ENCODE measurements around the gene HOXB2. TPM values are rescaled to one million over a fixed set of nuclear protein-coding genes. Genes with fewer than 3 reads are reported as not detected.
A peak's percentile ranks its signal among the peaks of the same experiment; 100 is the strongest.

HOXB2 gene
- total RNA-seq, 1 donor from 2014 or later: 46.6 TPM

DNA sequence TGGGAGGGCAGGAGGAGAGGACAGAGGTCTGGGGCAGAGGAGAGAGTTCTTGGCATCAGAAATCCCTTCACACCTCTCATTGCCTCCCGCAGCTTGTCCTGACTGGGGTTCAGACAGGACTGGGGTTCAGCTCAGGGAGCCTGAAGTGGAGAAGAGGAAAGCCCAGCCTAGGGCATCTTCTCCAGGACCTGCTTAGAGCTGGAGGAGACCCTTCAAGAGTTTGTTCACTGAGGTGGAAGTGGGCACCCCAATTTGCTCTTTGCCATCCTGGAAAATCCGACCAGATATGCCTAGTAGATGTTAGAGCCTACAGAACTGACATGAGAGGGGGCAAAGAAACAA lies 43.1 kb upstream of the HOXB2 start:
- no peak for DNase-seq (ENCODE audit: low spot score in 2 of 2, unreplicated experiment in 2 of 2)
- Mint-ChIP-seq H3K9me3 (no peaks in the 10 kb centered on the region), H3K4me3 (peak overlapping the region; percentile 90), H3K36me3 (peaks cover 48% of the 10 kb centered on the region), H3K4me1 (peaks cover 61% of the 10 kb centered on the region), H3K27ac (peak overlapping the region; percentile 100), H3K27me3 (ENCODE audit: low read depth) (no peaks in the 10 kb centered on the region)
- TF ChIP-seq, protein P1, sequence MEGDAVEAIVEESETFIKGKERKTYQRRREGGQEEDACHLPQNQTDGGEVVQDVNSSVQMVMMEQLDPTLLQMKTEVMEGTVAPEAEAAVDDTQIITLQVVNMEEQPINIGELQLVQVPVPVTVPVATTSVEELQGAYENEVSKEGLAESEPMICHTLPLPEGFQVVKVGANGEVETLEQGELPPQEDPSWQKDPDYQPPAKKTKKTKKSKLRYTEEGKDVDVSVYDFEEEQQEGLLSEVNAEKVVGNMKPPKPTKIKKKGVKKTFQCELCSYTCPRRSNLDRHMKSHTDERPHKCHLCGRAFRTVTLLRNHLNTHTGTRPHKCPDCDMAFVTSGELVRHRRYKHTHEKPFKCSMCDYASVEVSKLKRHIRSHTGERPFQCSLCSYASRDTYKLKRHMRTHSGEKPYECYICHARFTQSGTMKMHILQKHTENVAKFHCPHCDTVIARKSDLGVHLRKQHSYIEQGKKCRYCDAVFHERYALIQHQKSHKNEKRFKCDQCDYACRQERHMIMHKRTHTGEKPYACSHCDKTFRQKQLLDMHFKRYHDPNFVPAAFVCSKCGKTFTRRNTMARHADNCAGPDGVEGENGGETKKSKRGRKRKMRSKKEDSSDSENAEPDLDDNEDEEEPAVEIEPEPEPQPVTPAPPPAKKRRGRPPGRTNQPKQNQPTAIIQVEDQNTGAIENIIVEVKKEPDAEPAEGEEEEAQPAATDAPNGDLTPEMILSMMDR (IDR thresholded peaks at IDR 0.05; ENCODE audit: unreplicated experiment): no peak

DNA sequence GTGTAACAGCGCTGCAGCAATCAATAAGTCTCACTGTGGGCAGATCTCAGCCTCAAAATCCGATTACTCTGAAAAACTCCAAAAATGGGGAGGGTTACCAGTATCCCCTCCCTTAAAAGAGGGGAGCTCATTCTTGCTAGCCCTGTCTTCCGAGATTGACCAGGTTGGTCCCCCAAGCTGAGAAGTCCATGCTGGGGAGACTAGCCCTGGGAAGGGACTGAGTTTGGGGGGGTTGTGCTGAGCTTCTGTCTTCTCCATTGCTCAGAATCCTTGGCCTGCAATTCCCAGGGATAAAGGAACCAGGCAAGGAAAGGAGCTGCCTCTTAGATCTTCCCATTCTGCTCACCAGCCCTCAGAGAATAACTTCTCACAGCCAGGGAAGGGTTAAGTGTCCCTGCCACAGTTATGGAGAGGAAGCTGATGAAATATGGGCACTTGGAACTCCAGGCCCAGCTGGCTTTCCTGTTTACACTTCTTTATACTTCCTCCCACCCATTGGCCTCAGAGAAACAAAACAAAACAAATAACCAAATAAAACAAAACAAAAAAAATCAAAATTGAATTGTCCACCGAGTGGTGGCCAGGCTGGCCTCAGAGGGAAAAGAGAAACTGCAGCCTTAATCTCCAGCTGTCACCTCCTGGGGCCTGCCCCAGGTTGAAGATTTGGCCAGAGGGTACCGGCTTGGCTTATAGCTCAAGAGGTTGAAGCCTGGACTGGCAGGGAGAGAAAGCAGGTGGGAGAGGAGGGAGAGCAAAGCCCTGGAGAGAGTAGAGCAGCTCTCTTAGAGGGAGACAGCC lies 42.6 kb upstream of the HOXB2 start:
- no peaks in the 10 kb centered on the region for H3K27me3 Mint-ChIP-seq (ENCODE audit: low read depth)
- H3K36me3 Mint-ChIP-seq: peaks cover 50% of the 10 kb centered on the region
- peak overlapping the region; percentile 90 for H3K4me3 Mint-ChIP-seq

GRCh38 chr17:48586355-48587258 lies 41.7 kb upstream of the HOXB2 start:
- peak overlapping the region; percentile 90 for H3K4me3 Mint-ChIP-seq
- TF ChIP-seq, protein P1 (IDR thresholded peaks at IDR 0.05; ENCODE audit: unreplicated experiment): no peak
- no peaks in the 10 kb centered on the region for H3K9me3 Mint-ChIP-seq
- no peaks in the 10 kb centered on the region for H3K27me3 Mint-ChIP-seq (ENCODE audit: low read depth)
- H3K27ac Mint-ChIP-seq: peak overlapping the region; percentile 100
- H3K4me1 Mint-ChIP-seq: peaks cover 68% of the 10 kb centered on the region
- peaks cover 51% of the 10 kb centered on the region for H3K36me3 Mint-ChIP-seq
- DNase-seq (ENCODE audit: low spot score in 2 of 2, unreplicated experiment in 2 of 2): no peak

More for the DNA sequence above, 42.6 kb upstream of the HOXB2 start:
- peaks cover 66% of the 10 kb centered on the region for H3K4me1 Mint-ChIP-seq
- TF ChIP-seq, protein P1 (IDR thresholded peaks at IDR 0.05; ENCODE audit: unreplicated experiment): no peak
- no peaks in the 10 kb centered on the region for H3K9me3 Mint-ChIP-seq
- no peak for DNase-seq (ENCODE audit: low spot score in 2 of 2, unreplicated experiment in 2 of 2)
- peak overlapping the region; percentile 100 for H3K27ac Mint-ChIP-seq

DNA sequence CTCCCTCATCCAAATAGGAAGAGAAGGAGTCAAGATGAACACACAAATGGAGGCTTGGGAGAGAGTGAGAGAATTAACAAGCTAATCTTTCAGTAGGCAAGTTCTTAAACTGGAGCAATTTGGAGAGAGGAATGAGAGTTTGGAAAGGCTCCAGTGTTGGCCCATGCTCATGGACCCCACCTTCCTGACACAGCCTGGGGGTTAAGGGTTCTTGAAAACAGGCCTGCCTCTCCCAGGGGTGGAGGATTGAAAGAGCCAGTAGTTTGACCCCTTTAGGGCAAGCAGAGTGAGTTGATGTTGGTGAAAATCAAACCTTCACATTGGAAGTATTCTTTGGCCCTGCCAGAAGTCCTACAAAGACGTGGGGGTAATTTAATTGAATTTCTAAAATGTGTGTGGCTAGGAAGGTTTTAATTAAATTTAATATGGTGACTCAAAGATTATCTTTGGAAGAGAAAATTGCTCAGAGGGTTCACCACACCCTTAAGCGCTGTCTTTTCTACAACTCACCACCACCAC lies 39.4 kb upstream of the HOXB2 start:
- no peaks in the 10 kb centered on the region for H3K9me3 Mint-ChIP-seq
- H3K27ac Mint-ChIP-seq: peak overlapping the region; percentile 100
- H3K36me3 Mint-ChIP-seq: peaks cover 46% of the 10 kb centered on the region
- H3K4me3 Mint-ChIP-seq: peak overlapping the region; percentile 90
- DNase-seq (ENCODE audit: low spot score in 2 of 2, unreplicated experiment in 2 of 2): no peak
- TF ChIP-seq, protein P1 (IDR thresholded peaks at IDR 0.05; ENCODE audit: unreplicated experiment): no peak
- H3K4me1 Mint-ChIP-seq: peaks cover 75% of the 10 kb centered on the region
- H3K27me3 Mint-ChIP-seq (ENCODE audit: low read depth): no peaks in the 10 kb centered on the region

- Mint-ChIP-seq H3K36me3 (peaks cover 46% of the 10 kb centered on the region), H3K4me3 (peak overlapping the region; percentile 90), H3K27me3 (ENCODE audit: low read depth) (no peaks in the 10 kb centered on the region), H3K9me3 (no peaks in the 10 kb centered on the region), H3K27ac (peak overlapping the region; percentile 100), H3K4me1 (peaks cover 80% of the 10 kb centered on the region)
- TF ChIP-seq, protein P1 (IDR thresholded peaks at IDR 0.05; ENCODE audit: unreplicated experiment): no peak
- DNase-seq (ENCODE audit: low spot score in 2 of 2, unreplicated experiment in 2 of 2): no peak
These were observed 38.9 kb upstream of the HOXB2 start for GRCh38 chr17:48583708-48584222.

All from mesothelial cell of epicardium (in vitro differentiated cells).